Bronchial epithelial cell (primary cell): ENCODE results near the gene HIVEP1. TPM values are rescaled to one million over a fixed set of nuclear protein-coding genes. Genes with fewer than 3 reads are reported as not detected.

Experiments used
- DNase-seq: peaks from one replicate; pipeline ENCODE4 v3.0.0-alpha.2; 2010; ENCODE audit warnings: low read depth
- FAIRE-seq: peaks from 2 replicates; lab custom pipeline; 2011; peaks lifted over from hg19 to GRCh38; lab: Jason Lieb, UNC
- H3K27me3 ChIP-seq: 2 replicates; pipeline ENCODE4 v1.5.1; 2011; ENCODE audit warnings: low read length; ENCODE audit not compliant: control insufficient read depth, insufficient read depth
- H3K36me3 ChIP-seq: 2 replicates; pipeline ENCODE4 v1.5.1; 2011; ENCODE audit warnings: low read length; ENCODE audit not compliant: control insufficient read depth, insufficient read depth
- H3K4me3 ChIP-seq: 2 replicates; pipeline ENCODE4 v1.5.1; 2011; ENCODE audit warnings: mild to moderate bottlenecking, low read depth, low read length, control low read depth
- total RNA-seq: library from RNA; depleted of rRNA; stranded (reverse); fragments of >200 nt; gene quantifications from 2 replicates; pipeline ENCODE4 v1.2.1, GENCODE V29; 2014
- TF ChIP-seq, protein P1 (sequence below): IDR thresholded peaks from 2 replicates; pipeline ENCODE4 v1.5.1; 2011; ENCODE audit warnings: mild to moderate bottlenecking, moderate library complexity, low read length, control low read depth, inconsistent platforms; ENCODE audit not compliant: insufficient read depth, severe bottlenecking

The HIVEP1 gene
- total RNA-seq, 1 donor from 2014 or later, result 6.8 TPM

DNA sequence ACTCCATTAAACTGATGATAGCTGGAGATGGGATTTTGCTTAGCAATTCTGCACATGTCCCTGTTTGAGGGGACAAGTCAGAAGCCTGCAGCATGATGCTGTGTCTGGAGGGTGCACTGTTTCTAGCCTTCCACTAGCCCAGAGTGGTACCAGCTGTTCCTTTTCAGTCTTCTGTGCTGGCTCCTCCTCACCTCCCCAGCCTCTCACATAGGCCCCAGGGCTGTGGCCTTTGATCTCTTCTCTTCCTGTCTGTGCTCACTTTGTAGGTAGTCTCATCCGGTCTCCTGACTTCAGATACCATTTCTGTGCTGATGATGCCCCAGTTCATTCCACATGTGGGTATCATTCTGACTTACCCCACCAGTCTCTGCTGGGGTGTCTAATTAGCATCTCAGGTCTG, 126.3 kb downstream of the HIVEP1 start:
- no peaks in the 10 kb centered on the region for H3K27me3 ChIP-seq
- no peak for DNase-seq
- TF ChIP-seq, protein P1, sequence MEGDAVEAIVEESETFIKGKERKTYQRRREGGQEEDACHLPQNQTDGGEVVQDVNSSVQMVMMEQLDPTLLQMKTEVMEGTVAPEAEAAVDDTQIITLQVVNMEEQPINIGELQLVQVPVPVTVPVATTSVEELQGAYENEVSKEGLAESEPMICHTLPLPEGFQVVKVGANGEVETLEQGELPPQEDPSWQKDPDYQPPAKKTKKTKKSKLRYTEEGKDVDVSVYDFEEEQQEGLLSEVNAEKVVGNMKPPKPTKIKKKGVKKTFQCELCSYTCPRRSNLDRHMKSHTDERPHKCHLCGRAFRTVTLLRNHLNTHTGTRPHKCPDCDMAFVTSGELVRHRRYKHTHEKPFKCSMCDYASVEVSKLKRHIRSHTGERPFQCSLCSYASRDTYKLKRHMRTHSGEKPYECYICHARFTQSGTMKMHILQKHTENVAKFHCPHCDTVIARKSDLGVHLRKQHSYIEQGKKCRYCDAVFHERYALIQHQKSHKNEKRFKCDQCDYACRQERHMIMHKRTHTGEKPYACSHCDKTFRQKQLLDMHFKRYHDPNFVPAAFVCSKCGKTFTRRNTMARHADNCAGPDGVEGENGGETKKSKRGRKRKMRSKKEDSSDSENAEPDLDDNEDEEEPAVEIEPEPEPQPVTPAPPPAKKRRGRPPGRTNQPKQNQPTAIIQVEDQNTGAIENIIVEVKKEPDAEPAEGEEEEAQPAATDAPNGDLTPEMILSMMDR, result no peak
- H3K4me3 ChIP-seq, result no peak overlapping the region
- no peak for FAIRE-seq
- peaks cover 13% of the 10 kb centered on the region for H3K36me3 ChIP-seq

DNA sequence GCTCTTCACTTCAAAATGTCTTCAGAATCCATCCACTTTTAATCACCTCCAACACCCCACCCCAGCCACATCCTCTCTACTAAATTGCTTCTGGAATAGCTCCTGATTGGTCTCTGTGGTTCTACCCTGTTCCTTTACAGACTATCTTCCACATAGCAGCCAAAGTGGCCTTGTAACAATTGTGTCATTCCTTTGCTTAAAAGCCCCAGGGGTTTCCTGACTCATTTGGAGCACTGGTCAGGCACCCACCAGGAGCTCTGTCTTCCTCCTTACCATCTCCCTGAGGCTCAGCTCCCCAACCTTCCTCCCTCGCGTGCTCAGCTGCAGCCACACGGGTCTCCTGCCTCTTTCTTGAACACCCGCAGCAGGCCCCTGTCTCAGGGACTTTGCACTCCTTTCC, 126.8 kb downstream of the HIVEP1 start:
- Histone ChIP-seq H3K36me3 (peaks cover 13% of the 10 kb centered on the region), H3K27me3 (no peaks in the 10 kb centered on the region), H3K4me3 (no peak overlapping the region)
- TF ChIP-seq, protein P1, result no peak
- FAIRE-seq (no peak), DNase-seq (no peak)

DNA sequence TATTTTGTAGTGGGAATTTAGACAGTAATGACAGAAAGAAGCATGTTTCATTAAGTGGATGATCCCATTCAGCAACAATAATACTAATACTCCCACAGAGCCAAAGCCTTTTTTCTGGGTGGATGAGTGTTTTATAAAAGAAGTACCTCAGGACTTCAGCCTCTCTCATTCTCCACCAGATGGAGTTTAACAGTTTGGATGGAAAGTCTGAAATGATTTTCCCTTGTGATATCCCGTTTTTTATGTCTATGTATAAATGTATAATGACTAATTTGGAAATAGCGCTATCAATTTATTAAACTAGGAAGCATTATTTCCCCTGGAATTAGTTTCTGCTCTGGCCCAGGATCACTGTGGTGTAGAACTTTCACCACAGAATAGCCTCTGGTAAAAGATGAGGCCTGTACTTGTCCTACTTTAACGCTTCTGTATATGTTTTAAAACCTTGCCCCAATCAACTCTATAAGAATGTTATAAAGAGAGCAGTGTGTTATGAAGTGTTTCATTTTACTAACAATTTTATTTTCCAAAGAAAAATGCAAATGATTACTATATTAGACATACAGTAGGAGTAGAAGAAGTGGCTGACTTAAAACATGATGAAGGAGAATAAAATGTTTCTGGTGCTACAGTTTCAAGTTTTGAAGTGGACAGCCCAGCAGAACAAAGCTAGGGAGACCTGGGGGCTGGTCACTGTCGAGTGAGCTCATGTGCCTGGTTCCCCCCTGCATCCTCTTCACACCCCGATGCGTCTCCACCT, 135.6 kb downstream of the HIVEP1 start:
- Histone ChIP-seq H3K27me3 (no peaks in the 10 kb centered on the region), H3K4me3 (no peak overlapping the region), H3K36me3 (no peaks in the 10 kb centered on the region)
- no peak for DNase-seq
- TF ChIP-seq, protein P1, result no peak
- FAIRE-seq, result no peak

DNA sequence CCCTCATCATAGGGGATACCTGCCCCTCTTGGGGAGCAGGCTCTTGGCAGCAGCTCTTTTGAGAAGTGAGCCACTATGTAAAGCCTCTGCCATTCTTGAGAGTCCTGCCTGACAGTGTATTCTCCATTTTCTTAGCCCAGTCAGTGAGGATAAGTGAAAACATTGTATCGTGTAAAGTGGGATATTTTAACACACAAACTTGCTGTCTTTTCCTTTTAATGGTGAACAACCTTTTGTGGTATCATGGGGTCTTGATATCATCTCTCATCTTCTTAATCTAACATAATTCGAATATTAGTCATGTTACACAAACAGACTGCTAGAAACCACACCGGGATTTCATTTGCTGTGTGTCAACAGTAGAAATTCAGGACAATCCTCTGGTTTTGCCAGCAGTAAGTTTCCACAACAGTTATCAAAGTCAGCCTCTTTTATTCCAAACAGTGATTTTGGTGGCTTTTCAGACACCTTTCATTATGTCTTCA, 136.2 kb downstream of the HIVEP1 start:
- DNase-seq, result peak; percentile 45
- no peak for FAIRE-seq

DNA sequence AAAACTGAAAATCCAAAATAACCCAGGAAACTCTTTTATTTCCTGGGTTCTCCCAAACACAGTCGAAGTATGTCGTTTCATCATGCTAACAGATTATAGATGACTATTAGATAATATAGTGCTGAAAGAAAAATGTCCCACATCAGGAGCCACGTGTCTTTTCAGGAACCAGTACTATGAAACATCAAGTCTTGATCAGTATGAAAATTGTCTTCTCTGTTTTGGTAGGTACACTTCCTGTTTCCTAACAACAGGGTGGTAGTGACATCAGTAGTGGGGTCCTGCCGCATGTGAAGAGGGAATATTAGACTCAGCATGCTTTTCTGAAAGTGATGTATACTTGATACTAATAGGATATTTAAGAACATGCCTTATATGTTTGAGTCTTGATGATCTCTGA, 136.7 kb downstream of the HIVEP1 start:
- Histone ChIP-seq H3K27me3 (no peaks in the 10 kb centered on the region), H3K36me3 (no peaks in the 10 kb centered on the region), H3K4me3 (no peak overlapping the region)
- TF ChIP-seq, protein P1, result no peak
- DNase-seq, result no peak
- no peak for FAIRE-seq

More for the DNA sequence above, 136.2 kb downstream of the HIVEP1 start:
- no peaks in the 10 kb centered on the region for H3K36me3 ChIP-seq
- no peaks in the 10 kb centered on the region for H3K27me3 ChIP-seq
- TF ChIP-seq, protein P1, result no peak
- no peak overlapping the region for H3K4me3 ChIP-seq
